Measurements from ENCODE around the gene SCN5A. TPM values are rescaled to one million over a fixed set of nuclear protein-coding genes. Genes with fewer than 3 reads are reported as not detected.

Gene SCN5A
- total and polyA plus RNA-seq, 2 of the 8 experiments (the other 6 are each of a cell fraction or from before 2014, with no cell fraction given) = 4.8 to 11.4 TPM

DNA sequence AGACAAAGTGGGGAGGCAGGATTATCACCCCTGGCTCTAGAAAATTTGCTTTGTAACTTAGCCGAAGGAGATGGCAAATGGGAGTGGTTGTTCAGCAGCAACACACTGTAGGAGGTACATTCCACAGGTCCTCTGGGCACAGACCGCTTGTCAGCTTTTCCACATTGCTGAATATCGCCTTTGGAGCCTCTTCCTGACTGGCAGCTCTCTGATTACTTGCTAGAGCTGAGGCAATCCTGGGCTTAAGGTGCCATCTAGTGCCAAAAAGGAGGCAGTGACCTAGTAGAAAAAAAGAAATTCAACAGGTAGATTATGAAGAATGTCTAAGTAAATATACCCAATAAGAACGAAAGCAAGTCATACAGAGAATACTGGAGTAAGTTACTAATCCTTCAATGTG lies 13.1 kb upstream of the SCN5A start (continued):
- TF ChIP-seq, protein P1, sequence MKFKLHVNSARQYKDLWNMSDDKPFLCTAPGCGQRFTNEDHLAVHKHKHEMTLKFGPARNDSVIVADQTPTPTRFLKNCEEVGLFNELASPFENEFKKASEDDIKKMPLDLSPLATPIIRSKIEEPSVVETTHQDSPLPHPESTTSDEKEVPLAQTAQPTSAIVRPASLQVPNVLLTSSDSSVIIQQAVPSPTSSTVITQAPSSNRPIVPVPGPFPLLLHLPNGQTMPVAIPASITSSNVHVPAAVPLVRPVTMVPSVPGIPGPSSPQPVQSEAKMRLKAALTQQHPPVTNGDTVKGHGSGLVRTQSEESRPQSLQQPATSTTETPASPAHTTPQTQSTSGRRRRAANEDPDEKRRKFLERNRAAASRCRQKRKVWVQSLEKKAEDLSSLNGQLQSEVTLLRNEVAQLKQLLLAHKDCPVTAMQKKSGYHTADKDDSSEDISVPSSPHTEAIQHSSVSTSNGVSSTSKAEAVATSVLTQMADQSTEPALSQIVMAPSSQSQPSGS (IDR thresholded peaks at IDR 0.05; ENCODE audit: low read length) = peak; percentile 64; the same call in 1 of the 2 replicates
- no peak for TF ChIP-seq BRCA1 (IDR thresholded peaks at IDR 0.05; ENCODE audit: low read depth, low read length)
- 0 out of 2 replicates have a peak, but pooled peaks have one; percentile 8 for TF ChIP-seq BACH1 (IDR thresholded peaks at IDR 0.05; ENCODE audit: low read length)
- no peak for TF ChIP-seq PHF8 (conservative IDR thresholded peaks at IDR 0.05; ENCODE audit: low read depth, low read length)
- peak; percentile 40; the same call in 1 of the 2 replicates for TF ChIP-seq CEBPB (IDR thresholded peaks at IDR 0.05; ENCODE audit: low read depth, low read length)
- no peak for TF ChIP-seq EZH2 (IDR thresholded peaks at IDR 0.05; ENCODE audit: low read depth, low read length, severe bottlenecking)
- TF ChIP-seq MAX (IDR thresholded peaks at IDR 0.05) = 0 out of 2 replicates have a peak, but pooled peaks have one; percentile 6
- TF ChIP-seq ZNF274 (IDR thresholded peaks at IDR 0.05; ENCODE audit: borderline replicate concordance, extremely low read depth, low read length) = no peak
- TF ChIP-seq KDM5A (IDR thresholded peaks at IDR 0.05; ENCODE audit: low read length) = no peak
- TF ChIP-seq CHD1 (IDR thresholded peaks at IDR 0.05; ENCODE audit: low read depth, low read length) = no peak
- no peak for TF ChIP-seq POU5F1 (IDR thresholded peaks at IDR 0.05; ENCODE audit: low read depth, low read length)
- TF ChIP-seq, protein P2, sequence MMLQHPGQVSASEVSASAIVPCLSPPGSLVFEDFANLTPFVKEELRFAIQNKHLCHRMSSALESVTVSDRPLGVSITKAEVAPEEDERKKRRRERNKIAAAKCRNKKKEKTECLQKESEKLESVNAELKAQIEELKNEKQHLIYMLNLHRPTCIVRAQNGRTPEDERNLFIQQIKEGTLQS (IDR thresholded peaks at IDR 0.05; ENCODE audit: insufficient read depth, low read depth, low read length) = no peak
- TF ChIP-seq GABPA (IDR thresholded peaks at IDR 0.05; ENCODE audit: borderline replicate concordance, insufficient read depth, low read length) = no peak
- no peak for TF ChIP-seq CTBP2 (IDR thresholded peaks at IDR 0.05; ENCODE audit: borderline replicate concordance, insufficient read depth, insufficient read length, low read length)
- TF ChIP-seq RAD21 (IDR thresholded peaks at IDR 0.05 in 1 of 2, conservative IDR thresholded peaks at IDR 0.05 in 1 of 2; ENCODE audit: low read depth in 2 of 2, low read length in 2 of 2) = peak; percentile 97 to 98
- no peak for TF ChIP-seq ASH2L (IDR thresholded peaks at IDR 0.05; ENCODE audit: low read length)
- no peak for TF ChIP-seq SP2 (IDR thresholded peaks at IDR 0.05; ENCODE audit: low read length)
- no peak for TF ChIP-seq SIRT6 (IDR thresholded peaks at IDR 0.05; ENCODE audit: low read length)
